Transverse colon (tissue), 4 donors: ENCODE measurements around the gene KCND2. TPM values are rescaled to one million over a fixed set of nuclear protein-coding genes. Genes with fewer than 3 reads are reported as not detected.

Source experiments
- DNase-seq: peaks from one replicate; pipeline ENCODE4 v3.0.0-alpha.2; 2019
- H3K27ac ChIP-seq, 4 donors: fragments of 200-600 bp; sonication (generic); 2 replicates each; pipeline ENCODE4 v1.5.1; 2016 to 2018; ENCODE audit warnings: inconsistent platforms in 4 of 4
- H3K27me3 ChIP-seq: fragments of 200-600 bp; sonication (generic); 2 replicates; pipeline ENCODE4 v1.5.1; 2017; ENCODE audit warnings: inconsistent platforms
- H3K36me3 ChIP-seq, 4 donors: fragments of 200-600 bp; sonication (generic); 2 replicates each; pipeline ENCODE4 v1.5.1; 2017 to 2019; ENCODE audit warnings: inconsistent platforms in 4 of 4
- H3K4me1 ChIP-seq, 4 donors: fragments of 200-600 bp; sonication (generic); 2 replicates each; pipeline ENCODE4 v1.5.1; 2017 to 2020; ENCODE audit warnings: inconsistent platforms in 4 of 4
- H3K4me3 ChIP-seq, 4 donors: fragments of 200-600 bp; sonication (generic); 1 replicate in 1 of 4; 2 replicates in 3 of 4; pipeline versions ENCODE4 v1.5.1 to v1.6.1; 2017 to 2019; ENCODE audit warnings: inconsistent platforms in 4 of 4
- H3K9me3 ChIP-seq, 2 donors: fragments of 200-600 bp; sonication (generic); 2 replicates each; pipeline ENCODE4 v1.5.1; 2017 to 2019; ENCODE audit warnings: inconsistent platforms in 2 of 2
- EP300 ChIP-seq: sonication (generic); formaldehyde crosslinking; IDR thresholded peaks from one replicate; pipeline ENCODE4 v1.6.1; 2017; ENCODE audit warnings: antibody characterized with exemption, low read depth
- POLR2A ChIP-seq: fragments of 450-650 bp; IDR thresholded peaks from one replicate; pipeline ENCODE4 v1.6.1; 2016; ENCODE audit warnings: antibody characterized with exemption, mild to moderate bottlenecking, moderate library complexity
- POLR2AphosphoS5 ChIP-seq, 3 donors: sonication (generic); formaldehyde crosslinking; IDR thresholded peaks; one replicate each; pipeline ENCODE4 v1.6.1; 2016; ENCODE audit warnings: antibody characterized with exemption in 3 of 3
- WGBS, 2 donors: methylation state at CpG; one replicate each; pipeline ENCODE4 v1.1.5; 2018; ENCODE audit warnings: low coverage in 1 of 2; 5-methylcytosine and 5-hydroxymethylcytosine counted together
- in situ Hi-C, 4 donors: fragments of 200-750 bp; cut with MboI; loops; one replicate each; pipeline versions ENCODE4 v1.15.0 to v1.15.1; 2017; ENCODE audit warnings: low sequenced_read_pairs in 3 of 4, low pct_ligation_motif_present in 1 of 4, low pct_unique_long_range_greater_than_20kb in 1 of 4
- intact Hi-C: fragments of 100-400 bp; cut with DNase I; formaldehyde crosslinking; loops from one replicate; pipeline ENCODE4 v1.15.1; 2023; ENCODE audit warnings: low total_unique reads
- total RNA-seq, 4 donors: library from RNA; depleted of rRNA; stranded (reverse); fragments of >200 nt; gene quantifications; one replicate each; pipeline ENCODE4 v1.1.0, GENCODE V29; 2016
- TF ChIP-seq, protein P1 (sequence below), 5 experiments: fragments of 200-600 bp in 3 of 5; fragments of 450-650 bp in 2 of 5; sonication (generic) in 3 of 5; IDR thresholded peaks; 1 replicate in 2 of 5; 2 replicates in 3 of 5; pipeline ENCODE4 v1.5.1; 2016 to 2017; ENCODE audit warnings: antibody characterized with exemption in 5 of 5, inconsistent platforms in 3 of 5, mild to moderate bottlenecking in 2 of 5, moderate library complexity in 1 of 5

Gene KCND2
- total RNA-seq, 4 donors from 2014 or later, result 0.14 to 1.00 (median 0.32) TPM; not detected in 1

DNA sequence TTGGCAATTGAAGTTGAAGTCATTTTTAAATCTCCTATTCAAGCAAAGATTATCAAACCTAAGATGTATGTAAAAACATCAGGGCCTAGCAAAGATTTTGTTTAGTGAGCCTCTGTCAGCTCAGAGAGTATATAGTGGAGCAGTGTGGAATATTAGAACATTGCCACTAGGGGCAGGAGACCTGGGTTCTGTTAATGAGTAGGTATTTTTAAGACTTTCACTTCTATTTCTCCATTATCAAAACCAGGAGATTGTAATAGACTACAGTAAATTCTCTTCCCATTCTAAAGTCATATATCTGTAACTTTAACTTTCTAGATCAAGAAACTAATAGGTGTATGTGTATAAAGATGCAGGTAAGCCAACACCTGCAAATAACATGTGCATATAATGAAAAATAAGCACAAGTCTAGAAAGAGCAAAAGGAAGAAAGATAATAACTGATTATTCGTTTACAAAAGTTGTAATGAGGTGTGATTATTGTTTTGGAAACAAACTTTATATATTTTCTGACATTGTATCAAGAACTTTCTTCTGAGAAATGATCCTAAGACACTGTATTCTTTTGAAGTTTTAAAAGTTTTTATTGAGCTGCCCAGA lies 64.4 kb downstream of the KCND2 start:
- intact Hi-C loops, result no loop called here
- H3K9me3 ChIP-seq, result no peaks in the 10 kb centered on the region
- no peak overlapping the region for H3K27ac ChIP-seq
- in situ Hi-C loops, result no loop called here
- no peaks in the 10 kb centered on the region for H3K27me3 ChIP-seq
- WGBS, 2 donors, result 38 to 48% methylated on average over 1 of the region's 1 CpG
- DNase-seq, result no peak
- no peak overlapping the region for H3K4me3 ChIP-seq
- no peaks in the 10 kb centered on the region for H3K4me1 ChIP-seq
- TF ChIP-seq, protein P1, sequence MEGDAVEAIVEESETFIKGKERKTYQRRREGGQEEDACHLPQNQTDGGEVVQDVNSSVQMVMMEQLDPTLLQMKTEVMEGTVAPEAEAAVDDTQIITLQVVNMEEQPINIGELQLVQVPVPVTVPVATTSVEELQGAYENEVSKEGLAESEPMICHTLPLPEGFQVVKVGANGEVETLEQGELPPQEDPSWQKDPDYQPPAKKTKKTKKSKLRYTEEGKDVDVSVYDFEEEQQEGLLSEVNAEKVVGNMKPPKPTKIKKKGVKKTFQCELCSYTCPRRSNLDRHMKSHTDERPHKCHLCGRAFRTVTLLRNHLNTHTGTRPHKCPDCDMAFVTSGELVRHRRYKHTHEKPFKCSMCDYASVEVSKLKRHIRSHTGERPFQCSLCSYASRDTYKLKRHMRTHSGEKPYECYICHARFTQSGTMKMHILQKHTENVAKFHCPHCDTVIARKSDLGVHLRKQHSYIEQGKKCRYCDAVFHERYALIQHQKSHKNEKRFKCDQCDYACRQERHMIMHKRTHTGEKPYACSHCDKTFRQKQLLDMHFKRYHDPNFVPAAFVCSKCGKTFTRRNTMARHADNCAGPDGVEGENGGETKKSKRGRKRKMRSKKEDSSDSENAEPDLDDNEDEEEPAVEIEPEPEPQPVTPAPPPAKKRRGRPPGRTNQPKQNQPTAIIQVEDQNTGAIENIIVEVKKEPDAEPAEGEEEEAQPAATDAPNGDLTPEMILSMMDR (IDR thresholded peaks at IDR 0.05), result peak in 2 of 5 experiments; percentile 22 to 28
- no peak for TF ChIP-seq POLR2A
- no peaks in the 10 kb centered on the region for H3K36me3 ChIP-seq

DNA sequence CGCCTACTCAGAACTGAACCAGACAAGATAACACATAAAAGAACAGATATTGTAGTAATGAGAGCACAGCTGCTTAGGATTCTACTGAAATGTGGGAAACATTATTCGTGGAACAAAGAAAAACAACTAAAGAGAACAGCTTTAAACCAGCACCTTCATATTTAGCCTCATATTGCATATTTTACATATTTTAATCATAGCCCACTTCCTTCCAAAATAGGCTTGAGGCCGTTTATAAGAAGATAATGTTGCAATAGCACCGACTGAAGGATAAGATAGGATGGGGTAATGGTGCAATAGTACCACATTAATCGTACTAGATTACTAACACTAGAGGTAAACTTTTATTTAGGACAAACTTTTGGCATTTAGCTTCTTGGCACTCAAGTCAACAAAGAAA lies 71.3 kb downstream of the KCND2 start:
- H3K9me3 ChIP-seq, result no peaks in the 10 kb centered on the region
- H3K4me3 ChIP-seq, result no peak overlapping the region
- no peaks in the 10 kb centered on the region for H3K27me3 ChIP-seq
- H3K36me3 ChIP-seq, result no peaks in the 10 kb centered on the region
- in situ Hi-C loops, result no loop called here
- WGBS, 2 donors, result 71 to 76% methylated on average over 5 of the region's 5 CpGs
- DNase-seq, result no peak
- no peak for TF ChIP-seq POLR2AphosphoS5 (IDR thresholded peaks at IDR 0.05)
- TF ChIP-seq EP300, result no peak
- no peak for TF ChIP-seq POLR2A
- TF ChIP-seq, protein P1 (IDR thresholded peaks at IDR 0.05), result no peak
- H3K4me1 ChIP-seq, result no peaks in the 10 kb centered on the region
- intact Hi-C loops, result no loop called here
- no peak overlapping the region for H3K27ac ChIP-seq

DNA sequence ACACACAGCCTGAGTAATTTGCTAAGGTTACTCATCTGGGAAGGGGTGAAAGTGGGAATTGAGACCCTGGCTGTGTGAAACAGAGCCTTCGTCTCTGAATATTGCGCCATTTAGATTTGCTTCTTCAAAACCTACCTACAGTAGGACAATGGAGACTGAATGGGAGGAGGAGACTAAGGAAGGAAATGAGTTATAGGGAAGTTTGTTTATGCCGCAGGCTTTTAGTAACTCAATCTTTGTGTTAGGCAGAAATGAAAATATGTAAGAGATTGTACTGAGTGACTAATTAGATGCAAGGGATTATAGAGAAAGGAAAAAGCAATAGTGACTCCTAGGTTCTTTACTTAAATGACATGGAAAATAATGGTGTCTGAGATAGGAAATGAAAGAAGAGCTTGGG lies 80.2 kb downstream of the KCND2 start:
- no peaks in the 10 kb centered on the region for H3K27me3 ChIP-seq
- WGBS, 2 donors, result 93 to 98% methylated on average over 3 of the region's 3 CpGs
- H3K4me1 ChIP-seq, result no peaks in the 10 kb centered on the region
- H3K27ac ChIP-seq, result no peak overlapping the region
- no peaks in the 10 kb centered on the region for H3K36me3 ChIP-seq
- intact Hi-C loops (no loop called here), in situ Hi-C loops (no loop called here)
- H3K9me3 ChIP-seq, result no peaks in the 10 kb centered on the region
- H3K4me3 ChIP-seq, result no peak overlapping the region
- DNase-seq, result no peak
- TF ChIP-seq POLR2A (no peak), EP300 (no peak), POLR2AphosphoS5 (IDR thresholded peaks at IDR 0.05) (no peak)
- TF ChIP-seq, protein P1 (IDR thresholded peaks at IDR 0.05), result no peak

DNA sequence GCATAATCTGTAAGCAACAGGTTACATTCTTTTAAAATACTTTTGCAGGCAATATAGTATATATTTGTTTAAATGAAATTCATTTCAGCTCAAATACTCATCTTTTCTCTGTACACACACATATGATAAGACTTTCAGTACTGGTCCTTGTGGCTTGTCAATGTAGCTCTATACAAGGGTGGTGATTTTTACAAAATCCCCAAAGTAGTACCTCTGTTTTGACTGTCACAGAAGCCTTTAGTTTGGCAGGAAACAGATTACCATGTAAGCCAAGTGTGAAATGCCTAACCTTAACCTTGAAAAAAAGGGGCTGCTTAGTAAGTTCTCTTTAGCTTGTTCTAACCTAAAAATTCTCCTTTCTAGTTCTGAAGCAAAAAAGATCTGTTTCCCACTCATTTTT lies 87.9 kb downstream of the KCND2 start:
- no peak for DNase-seq
- in situ Hi-C loops (no loop called here), intact Hi-C loops (no loop called here)
- Histone ChIP-seq H3K27me3 (no peaks in the 10 kb centered on the region), H3K9me3 (no peaks in the 10 kb centered on the region), H3K4me1 (no peaks in the 10 kb centered on the region), H3K27ac (no peak overlapping the region), H3K4me3 (no peak overlapping the region), H3K36me3 (no peaks in the 10 kb centered on the region)
- no peak for TF ChIP-seq EP300
- no peak for TF ChIP-seq POLR2AphosphoS5 (IDR thresholded peaks at IDR 0.05)
- no peak for TF ChIP-seq POLR2A
- TF ChIP-seq, protein P1 (IDR thresholded peaks at IDR 0.05), result no peak
